H1 (cell line): ENCODE results near the gene ATP6V0E2. TPM values are rescaled to one million over a fixed set of nuclear protein-coding genes. Genes with fewer than 3 reads are reported as not detected.

ENCODE experiments used
- CTCF ChIA-PET: fragments of 300-600 bp; sonication (Branson Sonifier 250); formaldehyde crosslinking; loops from one replicate; lab custom pipeline; 2021; ENCODE audit not compliant: partially characterized antibody; lab: Charles Lee
- POLR2A ChIA-PET: fragments of 300-600 bp; sonication (Branson Sonifier 250); formaldehyde crosslinking; loops from one replicate; lab custom pipeline; 2021; ENCODE audit warnings: inconsistent platforms; ENCODE audit not compliant: partially characterized antibody; lab: Charles Lee
- DNase-seq, 2 experiments: peaks; one replicate each; pipeline versions ENCODE4 v3.0.0 to v3.0.0-alpha.2; 2010 to 2022; ENCODE audit warnings: low spot score in 2 of 2, low read depth in 1 of 2, mixed read lengths in 1 of 2
- FAIRE-seq: peaks from 2 replicates; lab custom pipeline; 2011; peaks lifted over from hg19 to GRCh38; lab: Jason Lieb, UNC
- H2AFZ ChIP-seq: 2 replicates; pipeline ENCODE4 v1.8.1; 2012; ENCODE audit warnings: low read length, inconsistent platforms
- H2AK5ac ChIP-seq: 2 replicates; pipeline ENCODE4 v1.6.1; 2013; ENCODE audit warnings: low read depth, low read length
- H2BK120ac ChIP-seq: replicated peaks from 2 replicates; pipeline ENCODE3; 2013; ENCODE audit warnings: low read depth, low read length, inconsistent platforms
- H2BK12ac ChIP-seq: 2 replicates; pipeline ENCODE4 v1.6.1; 2013; ENCODE audit warnings: low read depth, low read length
- H2BK15ac ChIP-seq: 2 replicates; pipeline ENCODE4 v1.6.1; 2013; ENCODE audit warnings: low read length
- H2BK20ac ChIP-seq: 2 replicates; pipeline ENCODE4 v1.6.1; 2013; ENCODE audit warnings: low read length
- H2BK5ac ChIP-seq: 2 replicates; pipeline ENCODE4 v1.6.1; 2013; ENCODE audit warnings: low read depth, low read length
- H3K14ac ChIP-seq: 2 replicates; pipeline ENCODE4 v1.6.1; 2013; ENCODE audit warnings: inconsistent platforms; ENCODE audit not compliant: insufficient read length
- H3K18ac ChIP-seq: 2 replicates; pipeline ENCODE4 v1.6.1; 2013; ENCODE audit warnings: low read length; ENCODE audit errors: extremely low read depth
- H3K23ac ChIP-seq: 2 replicates; pipeline ENCODE4 v1.6.1; 2013; ENCODE audit warnings: inconsistent platforms; ENCODE audit not compliant: insufficient read length
- H3K23me2 ChIP-seq: 2 replicates; pipeline ENCODE4 v1.6.1; 2013; ENCODE audit warnings: low read depth, low read length
- H3K27ac ChIP-seq: 2 replicates; pipeline ENCODE4 v1.6.1; 2011; ENCODE audit warnings: low read depth, low read length, inconsistent platforms
- H3K27me3 ChIP-seq, 4 experiments: replicated peaks in 1 of 4; 1 replicate in 1 of 4; 2 replicates in 3 of 4; pipeline versions ENCODE4 v1.6.1 to v1.8.1; 2011 to 2013; ENCODE audit warnings: low read length in 3 of 4, mild to moderate bottlenecking in 3 of 4, inconsistent platforms in 2 of 4, mixed read lengths in 2 of 4, moderate library complexity in 1 of 4; ENCODE audit not compliant: control insufficient read depth in 3 of 4, insufficient read depth in 3 of 4; ENCODE audit errors: extremely low read depth in 1 of 4
- H3K36me3 ChIP-seq, 4 experiments: 2 replicates each; pipeline versions ENCODE4 v1.6.1 to v1.8.1; 2011 to 2013; ENCODE audit warnings: mild to moderate bottlenecking in 4 of 4, low read length in 3 of 4, moderate library complexity in 2 of 4, control low read depth in 1 of 4, inconsistent platforms in 1 of 4; ENCODE audit not compliant: insufficient read depth in 4 of 4, control insufficient read depth in 2 of 4
- H3K4ac ChIP-seq: replicated peaks from 2 replicates; pipeline ENCODE3; 2013; ENCODE audit warnings: low read length, low read depth, mixed read lengths, inconsistent platforms; ENCODE audit not compliant: insufficient read length
- H3K4me1 ChIP-seq, 4 experiments: replicated peaks in 1 of 4; 1 replicate in 1 of 4; 2 replicates in 3 of 4; pipeline versions ENCODE4 v1.6.1 to v1.8.1; 2011 to 2013; ENCODE audit warnings: low read length in 3 of 4, inconsistent platforms in 2 of 4, mixed read lengths in 1 of 4; ENCODE audit not compliant: insufficient read depth in 4 of 4, control insufficient read depth in 3 of 4
- H3K4me2 ChIP-seq, 2 experiments: 2 replicates each; pipeline versions ENCODE4 v1.6.1 to v1.8.1; 2011 to 2013; ENCODE audit warnings: low read depth in 2 of 2, low read length in 2 of 2, control low read depth in 1 of 2, inconsistent platforms in 1 of 2, mild to moderate bottlenecking in 1 of 2; ENCODE audit not compliant: insufficient read depth in 1 of 2
- H3K4me3 ChIP-seq, 4 experiments: fragments of 200-600, 300-600 bp in 1 of 4; sonication (generic), shearing (Covaris generic), sonication (Bioruptor Twin) in 1 of 4; 2 replicates each; pipeline versions ENCODE4 v1.5.1 to v1.8.1; 2011 to 2016; ENCODE audit warnings: low read length in 4 of 4, low read depth in 3 of 4, control low read depth in 2 of 4, inconsistent platforms in 2 of 4, mild to moderate bottlenecking in 2 of 4, mixed read lengths in 1 of 4, moderate library complexity in 1 of 4; ENCODE audit not compliant: insufficient read depth in 2 of 4; ENCODE audit errors: extremely low read depth in 1 of 4
- H3K56ac ChIP-seq: replicated peaks from 2 replicates; pipeline ENCODE3; 2013; ENCODE audit warnings: low read depth, mild to moderate bottlenecking, mixed read lengths, low read length, inconsistent platforms; ENCODE audit not compliant: insufficient read length
- H3K79me1 ChIP-seq: 2 replicates; pipeline ENCODE4 v1.6.1; 2013; ENCODE audit warnings: low read depth, low read length, control low read depth
- H3K79me2 ChIP-seq, 2 experiments: 2 replicates each; pipeline versions ENCODE4 v1.6.1 to v1.8.1; 2012 to 2013; ENCODE audit warnings: low read length in 2 of 2, mild to moderate bottlenecking in 2 of 2, inconsistent platforms in 1 of 2; ENCODE audit not compliant: insufficient read depth in 2 of 2, control insufficient read depth in 1 of 2
- H3K9ac ChIP-seq, 4 experiments: replicated peaks in 1 of 4; 1 replicate in 1 of 4; 2 replicates in 3 of 4; pipeline versions ENCODE4 v1.6.1 to v1.8.1; 2011 to 2013; ENCODE audit warnings: low read depth in 3 of 4, low read length in 3 of 4, control low read depth in 2 of 4, mild to moderate bottlenecking in 2 of 4, moderate library complexity in 2 of 4, inconsistent platforms in 1 of 4; ENCODE audit errors: extremely low read depth in 1 of 4
- H3K9me3 ChIP-seq, 2 experiments: 2 replicates each; pipeline versions ENCODE4 v1.6.1 to v1.8.1; 2012 to 2013; ENCODE audit warnings: mild to moderate bottlenecking in 2 of 2, moderate library complexity in 2 of 2, control low read depth in 1 of 2, inconsistent platforms in 1 of 2, low read depth in 1 of 2, low read length in 1 of 2, mixed read lengths in 1 of 2; ENCODE audit not compliant: insufficient read depth in 2 of 2
- H4K20me1 ChIP-seq, 2 experiments: replicated peaks in 1 of 2; 2 replicates each; pipeline versions ENCODE3 to v1.8.1; 2011 to 2013; ENCODE audit warnings: inconsistent platforms in 2 of 2, low read length in 2 of 2, mild to moderate bottlenecking in 1 of 2; ENCODE audit not compliant: insufficient read depth in 2 of 2, control insufficient read depth in 1 of 2
- H4K5ac ChIP-seq: 2 replicates; pipeline ENCODE4 v1.6.1; 2013; ENCODE audit warnings: low read length, low read depth, mixed read lengths, inconsistent platforms; ENCODE audit not compliant: insufficient read length
- H4K8ac ChIP-seq: 2 replicates; pipeline ENCODE4 v1.8.0; 2013; ENCODE audit warnings: mild to moderate bottlenecking, moderate library complexity, low read length, inconsistent platforms; ENCODE audit not compliant: insufficient read depth; ENCODE audit errors: extremely low read depth
- H4K91ac ChIP-seq: replicated peaks from 2 replicates; pipeline ENCODE3; 2013; ENCODE audit warnings: low read length, mixed read lengths, inconsistent platforms; ENCODE audit not compliant: insufficient read length
- POLR2A ChIP-seq, 2 experiments: IDR thresholded peaks; 1 replicate in 1 of 2; 2 replicates in 1 of 2; pipeline ENCODE4 v1.6.1; 2011; ENCODE audit warnings: low read depth in 2 of 2, low read length in 2 of 2, mild to moderate bottlenecking in 2 of 2; ENCODE audit errors: control extremely low read depth in 1 of 2
- WGBS, 2 experiments: shearing (Covaris generic) in 1 of 2; methylation state at CpG; one replicate each; pipeline versions ENCODE4 v1.1.6 to v1.1.7; 2013 to 2015; ENCODE audit warnings: low lambda C conversion rate in 2 of 2, mixed read lengths in 2 of 2, inconsistent platforms in 1 of 2, low coverage in 1 of 2, missing lambda C conversion rate in 1 of 2; ENCODE audit not compliant: insufficient replicate concordance in 2 of 2, insufficient coverage in 1 of 2, insufficient read length in 1 of 2; ENCODE audit errors: extremely low coverage in 1 of 2, missing lambda C conversion rate in 1 of 2; 5-methylcytosine and 5-hydroxymethylcytosine counted together
- polyA plus RNA-seq, 7 experiments: library from polyadenylated mRNA; depleted of rRNA in 3 of 7; stranded (reverse) in 5 of 7; unstranded in 2 of 7; fragments of >200 nt in 5 of 7; fragments of 200-250 nt in 2 of 7; gene quantifications; 1 replicate in 5 of 7; 2 replicates in 1 of 7; 4 replicates in 1 of 7; pipeline versions ENCODE4 v1.2.1 to v1.2.3, GENCODE V29; 2011 to 2013; ENCODE audit warnings: missing spikeins in 2 of 7, mixed read lengths in 2 of 7
- total RNA-seq: library from RNA; stranded (reverse); fragmentation: NEBNext Ultra II Directional; extraction: Animal tissue kit (Norgen Biotek cat#: 25700); gene quantifications from 2 replicates; pipeline ENCODE4 v1.2.1, GENCODE V29; 2021

Gene ATP6V0E2
- total and polyA plus RNA-seq, 2 of the 8 experiments (the other 6 are each of a cell fraction or from before 2014, with no cell fraction given), result 26.1 to 47.9 TPM

- Histone ChIP-seq H3K36me3 (no peaks in the 10 kb centered on the region), H2BK5ac (no peak overlapping the region), H2AFZ (no peak overlapping the region), H2BK12ac (no peak overlapping the region), H4K20me1 (no peaks in the 10 kb centered on the region), H3K14ac (no peak overlapping the region), H2BK20ac (no peak overlapping the region), H3K4ac (no peak overlapping the region), H3K23me2 (no peaks in the 10 kb centered on the region), H3K4me1 (peaks cover 0 to 3% (median 1%) of the 10 kb centered on the region in 4 experiments; a peak in 5 of 7 replicates), H3K9ac (no peak overlapping the region), H3K27me3 (peaks cover 0 to 6% (median 3%) of the 10 kb centered on the region in 4 experiments; a peak in 4 of 7 replicates), H2BK120ac (no peak overlapping the region), H4K8ac (no peak overlapping the region), H3K79me1 (no peaks in the 10 kb centered on the region), H2BK15ac (no peak overlapping the region), H3K27ac (no peak overlapping the region), H3K4me2 (no peak overlapping the region), H4K91ac (no peak overlapping the region), H3K18ac (no peak overlapping the region), H3K79me2 (no peaks in the 10 kb centered on the region), H3K56ac (no peak overlapping the region), H3K4me3 (no peak overlapping the region), H3K23ac (no peak overlapping the region), H2AK5ac (no peak overlapping the region), H4K5ac (no peak overlapping the region), H3K9me3 (no peaks in the 10 kb centered on the region)
- CTCF ChIA-PET, result interaction anchor here (0.7 to 7.0 kb wide), 7 partner anchors 10 to 99 kb away, joined by 3 to 68 read pairs (median 5); no protein-coding TSS in a partner anchor
- POLR2A ChIA-PET, result interaction anchor here (1.4 kb wide), 1 partner anchor 42 kb away, joined by 3 read pairs; the partner anchor contains the start of gene ZNF862
- DNase-seq, result no peak
- FAIRE-seq, result no peak
- 93% methylated on average over 14 of the region's 16 CpGs; no CpG with 5 or more reads in 1 of the 2 experiments for WGBS, 2 experiments
- TF ChIP-seq POLR2A (IDR thresholded peaks at IDR 0.05; ENCODE audit: control extremely low read depth in 1 of 2, low read depth in 2 of 2, low read length in 2 of 2), result no peak
These were observed 6.2 kb downstream of the ATP6V0E2 start for GRCh38 chr7:149879766-149880637.
